Right hindlimb (tissue), 1 donor: ENCODE measurements around the gene MITF.

ENCODE experiments used
- DNase-seq: peaks from one replicate; pipeline ENCODE4 v3.0.0-alpha.2; 2018

MITF gene

GRCh38 chr3:69985266-69985665 lies 246.0 kb downstream of the MITF start:
- DNase-seq = no peak

DNA sequence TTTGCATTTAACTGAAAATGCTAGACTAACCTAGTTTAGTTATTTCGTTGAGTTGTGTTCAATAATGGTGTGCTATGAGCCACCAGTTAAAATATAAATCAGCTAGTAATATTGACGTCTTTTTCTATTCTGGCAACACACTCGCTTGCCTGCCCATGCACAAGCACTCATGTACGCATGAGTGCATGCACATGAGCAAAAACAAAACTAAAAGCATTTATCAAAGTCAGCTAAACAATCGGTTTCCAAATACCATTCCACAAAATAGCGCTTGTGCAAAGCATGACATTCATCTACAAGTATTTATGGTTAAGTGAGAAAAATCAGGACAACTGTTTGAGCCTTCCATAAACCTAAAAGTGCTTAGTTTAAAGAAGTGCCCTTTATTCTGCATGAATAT lies 247.2 kb downstream of the MITF start:
- no peak for DNase-seq

GRCh38 chr3:69987833-69988232 lies 248.6 kb downstream of the MITF start:
- DNase-seq = no peak

- DNase-seq = no peak
Measured at GRCh38 chr3:69993757-69994156, 254.5 kb downstream of the MITF start.

DNA sequence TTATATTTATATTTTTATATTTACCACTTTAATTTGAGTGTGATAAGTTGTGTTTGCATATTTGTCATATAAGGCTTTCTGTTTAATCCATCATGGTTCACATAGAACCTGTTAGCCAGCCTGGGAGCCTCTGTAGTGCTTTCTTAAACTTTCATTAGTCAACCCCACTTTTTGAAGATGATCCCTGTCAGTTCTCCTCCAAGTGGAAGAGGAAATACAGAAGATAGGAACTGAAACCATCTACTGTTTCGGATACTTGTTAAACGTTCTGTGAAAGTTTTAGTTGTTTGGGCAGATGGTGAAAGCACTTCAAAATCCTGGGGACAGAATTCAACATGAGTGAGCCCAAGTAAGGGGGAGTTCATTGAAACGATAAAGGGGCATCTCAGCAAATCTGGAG lies 255.7 kb downstream of the MITF start:
- DNase-seq = no peak

DNA sequence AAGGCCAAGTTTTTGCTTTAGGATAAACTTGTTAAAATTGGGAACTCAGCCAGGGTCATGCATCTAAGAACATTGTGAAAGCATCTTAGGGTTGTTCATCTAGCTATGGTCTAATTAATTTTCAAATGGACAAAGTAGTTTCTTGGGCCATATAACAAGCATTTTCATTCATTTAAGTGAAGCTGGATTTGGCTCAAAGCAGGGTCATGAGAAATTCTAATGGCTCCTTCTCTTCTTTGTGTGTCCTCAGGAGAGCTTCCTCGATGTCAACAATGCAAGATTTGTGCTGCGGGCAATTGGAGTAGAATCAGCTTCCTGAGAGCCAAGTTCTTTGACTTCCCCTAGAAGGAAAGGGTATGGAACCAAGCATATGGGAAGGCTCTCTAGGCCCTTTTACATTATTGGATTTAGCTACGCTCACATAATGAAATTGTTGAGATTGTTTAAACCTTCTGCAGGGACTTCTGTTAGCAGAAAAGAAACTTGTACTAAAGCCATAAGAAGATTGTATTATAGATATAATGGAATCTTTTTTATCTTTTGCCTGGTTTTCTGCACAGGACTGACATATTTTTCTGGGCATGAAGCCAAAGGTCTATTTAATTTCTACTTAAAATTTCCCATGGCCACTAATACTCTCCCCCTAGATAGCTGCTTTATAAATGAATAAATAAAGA lies 258.5 kb downstream of the MITF start:
- peak; percentile 65 for DNase-seq

GRCh38 chr3:69998759-69999139 lies 259.5 kb downstream of the MITF start:
- no peak for DNase-seq

GRCh38 chr3:69999140-70000027 lies 260.1 kb downstream of the MITF start, which contains the start of gene SAMMSON:
Gene SAMMSON (plus strand): TSS chr3:69999733.
- no peak for DNase-seq

DNA sequence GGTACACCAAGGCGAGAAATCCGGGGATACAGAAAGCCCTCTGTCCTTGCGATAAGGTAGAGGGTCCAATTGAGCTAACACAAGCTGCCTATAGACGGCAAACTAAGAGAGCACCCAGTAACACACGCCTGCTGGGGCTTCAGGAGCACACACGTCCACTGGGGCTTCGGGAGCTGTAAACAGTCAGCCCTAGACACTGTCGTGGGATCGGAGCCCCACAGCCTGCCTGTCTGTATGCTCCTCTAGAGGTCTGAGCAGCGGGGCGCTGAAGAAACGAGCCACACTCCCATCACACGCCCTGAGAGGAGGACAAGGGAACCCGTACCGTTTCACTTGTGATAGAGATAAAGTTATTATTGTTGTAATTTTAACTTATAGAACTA lies 260.8 kb downstream of the MITF start:
- DNase-seq = no peak

DNA sequence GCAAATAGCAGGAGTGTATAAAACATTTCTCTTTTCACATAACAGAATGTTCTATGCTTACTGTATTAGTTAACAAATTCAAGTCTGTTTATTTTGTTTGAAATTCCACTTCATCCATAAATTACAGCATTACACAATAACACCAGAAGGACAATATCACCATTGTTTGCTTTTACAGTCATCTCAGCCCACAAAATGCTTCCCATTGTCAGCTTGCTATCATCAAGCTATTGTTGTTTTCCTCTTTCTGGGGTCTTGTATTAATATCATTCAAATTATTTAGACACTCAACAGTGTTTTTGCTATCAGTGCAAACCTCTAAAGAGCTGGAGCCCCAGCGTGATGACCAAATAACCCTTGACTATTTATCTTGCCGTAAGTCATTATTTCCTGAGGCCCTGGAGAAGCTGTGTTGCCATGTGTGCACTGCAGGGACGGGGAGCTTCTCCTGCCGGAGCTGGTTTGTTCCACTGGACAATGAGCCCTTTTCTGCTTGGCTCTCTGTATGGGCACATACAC lies 261.4 kb downstream of the MITF start:
- DNase-seq = no peak

DNA sequence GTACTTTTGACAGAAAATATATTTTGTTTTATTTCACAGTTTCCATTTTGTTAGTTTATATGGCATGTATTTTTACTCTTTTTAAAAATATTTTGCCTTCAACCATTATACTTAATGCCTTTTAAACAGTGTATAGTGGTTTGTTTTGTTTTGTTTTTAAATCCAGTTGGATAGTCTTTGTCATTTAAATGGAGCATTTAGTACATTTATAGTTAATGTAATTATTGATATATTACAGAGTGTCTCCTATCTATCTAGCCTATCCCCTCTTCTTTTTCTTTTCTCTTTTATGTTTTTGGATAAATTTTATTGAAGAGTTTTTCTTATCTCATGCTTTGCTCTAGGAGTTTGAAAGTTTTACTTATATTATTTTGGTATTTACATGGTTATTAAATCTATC lies 263.9 kb downstream of the MITF start:
- DNase-seq = no peak

- no peak for DNase-seq
Measured at GRCh38 chr3:70006089-70006488, 266.8 kb downstream of the MITF start.

DNA sequence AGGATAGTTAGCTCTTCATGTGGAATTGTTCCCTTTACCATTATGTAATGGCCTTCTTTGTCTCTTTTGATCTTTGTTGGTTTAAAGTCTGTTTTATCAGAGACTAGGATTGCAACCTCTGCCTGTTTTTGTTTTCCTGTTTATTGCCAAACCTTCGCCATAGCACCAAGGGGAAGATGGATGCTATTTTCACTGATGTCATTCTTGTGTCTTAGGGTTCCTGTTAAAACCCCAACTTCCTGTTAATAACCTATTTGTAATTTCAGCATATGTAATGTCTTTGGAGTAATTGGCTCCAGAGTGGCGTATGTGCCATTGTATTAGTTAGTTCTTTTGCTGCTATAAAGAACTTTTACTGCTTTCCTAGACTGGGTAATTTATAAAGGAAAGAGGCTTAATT lies 271.1 kb downstream of the MITF start:
- DNase-seq = no peak

GRCh38 chr3:70011582-70011981 lies 272.3 kb downstream of the MITF start:
- no peak for DNase-seq
